HG03469 (cell line): ENCODE results near the gene ZNF512.
A peak's percentile ranks its signal among the peaks of the same experiment; 100 is the strongest.
"Not testable (repeated sequence)": the region's sequence is repeated elsewhere in the genome, so short reads cannot be mapped to it uniquely, and the experiment has no call there.

Experiments used
- ATAC-seq: cut with Tn5 transposase; IDR thresholded peaks from one replicate; pipeline ENCODE4 v1.9.1; 2021; ENCODE audit warnings: mild to moderate bottlenecking, moderate library complexity, moderate number of reproducible peaks; ENCODE audit not compliant: unreplicated experiment

ZNF512 gene

GRCh38 chr2:27582129-27582694 lies 630 bp upstream of the ZNF512 start:
- no peak for ATAC-seq

GRCh38 chr2:27583390-27583915 lies 611 bp downstream of the ZNF512 start:
- no peak for ATAC-seq

- ATAC-seq, result no peak
These were observed 1.8 kb downstream of the ZNF512 start for GRCh38 chr2:27584597-27584996.

GRCh38 chr2:27587025-27587424 lies 4.2 kb downstream of the ZNF512 start:
- ATAC-seq, result no peak

- ATAC-seq, result no peak
These were observed 5.5 kb downstream of the ZNF512 start for GRCh38 chr2:27588308-27588707.

GRCh38 chr2:27591745-27592144 lies 8.9 kb downstream of the ZNF512 start:
- no peak for ATAC-seq

- ATAC-seq, result no peak
These were observed 10.4 kb downstream of the ZNF512 start for GRCh38 chr2:27593240-27593639.

- ATAC-seq, result not testable (repeated sequence)
These were observed 11.3 kb downstream of the ZNF512 start for GRCh38 chr2:27594020-27594703.

GRCh38 chr2:27595412-27595811 lies 12.6 kb downstream of the ZNF512 start:
- ATAC-seq, result not testable (repeated sequence)

- ATAC-seq, result no peak
These were observed 13.8 kb downstream of the ZNF512 start for GRCh38 chr2:27596627-27597026.

GRCh38 chr2:27606611-27607010 lies 23.8 kb downstream of the ZNF512 start:
- no peak for ATAC-seq

- ATAC-seq, result no peak
These were observed 31.1 kb downstream of the ZNF512 start for GRCh38 chr2:27613985-27614384.

- no peak for ATAC-seq
These were observed 32.5 kb downstream of the ZNF512 start for GRCh38 chr2:27615316-27615715.

GRCh38 chr2:27621524-27621923 lies 38.7 kb downstream of the ZNF512 start:
- ATAC-seq, result no peak

GRCh38 chr2:27622921-27623384 lies 40.1 kb downstream of the ZNF512 start:
- ATAC-seq, result no peak

- no peak for ATAC-seq
These were observed 42.1 kb downstream of the ZNF512 start for GRCh38 chr2:27624943-27625342.

- not testable (repeated sequence) for ATAC-seq
These were observed 43.5 kb downstream of the ZNF512 start for GRCh38 chr2:27626323-27626722.

- ATAC-seq, result not testable (repeated sequence)
These were observed 44.1 kb downstream of the ZNF512 start for GRCh38 chr2:27626921-27627320.

- no peak for ATAC-seq
These were observed 45.3 kb downstream of the ZNF512 start for GRCh38 chr2:27627963-27628766.

GRCh38 chr2:27628767-27629709 lies 46.2 kb downstream of the ZNF512 start, which contains the start of the genes CCDC121 and GPN1:
CCDC121 (minus strand) TSS chr2:27629012; CDS start chr2:27627799, 1,213 bp downstream.
GPN1 (plus strand) TSS chr2:27629050; CDS start chr2:27629059, 9 bp downstream.
- ATAC-seq, result peak; percentile 91
